Hindlimb muscle (tissue), 1 donor: ENCODE data around the gene TAX1BP3. TPM values are rescaled to one million over a fixed set of nuclear protein-coding genes. Genes with fewer than 3 reads are reported as not detected.
"Not testable (repeated sequence)": the region's sequence is repeated elsewhere in the genome, so short reads cannot be mapped to it uniquely, and the experiment has no call there.

Experiments used
- DNase-seq: peaks from one replicate; pipeline ENCODE4 v3.0.0-alpha.2; 2013
- polyA plus RNA-seq: library from polyadenylated mRNA; unstranded; fragments of 120-200 nt; gene quantifications from one replicate; pipeline ENCODE4 v1.2.1, GENCODE V29; 2013; ENCODE audit not compliant: insufficient read length

TAX1BP3 gene
- 47.5 TPM for polyA plus RNA-seq

- peak; percentile 99 for DNase-seq
These were observed at the start of gene TAX1BP3, which contains the start of gene EMC6 for GRCh38 chr17:3668279-3669084. Gene TAX1BP3, minus strand, starts transcription at chr17:3668578. Its CDS starts 52 bp downstream, at chr17:3668526. Gene EMC6, plus strand, starts transcription at chr17:3668812. Its CDS starts 335 bp downstream, at chr17:3669147.

- DNase-seq = no peak
These were observed 46.9 kb upstream of the TAX1BP3 start for GRCh38 chr17:3715296-3715695.

DNA sequence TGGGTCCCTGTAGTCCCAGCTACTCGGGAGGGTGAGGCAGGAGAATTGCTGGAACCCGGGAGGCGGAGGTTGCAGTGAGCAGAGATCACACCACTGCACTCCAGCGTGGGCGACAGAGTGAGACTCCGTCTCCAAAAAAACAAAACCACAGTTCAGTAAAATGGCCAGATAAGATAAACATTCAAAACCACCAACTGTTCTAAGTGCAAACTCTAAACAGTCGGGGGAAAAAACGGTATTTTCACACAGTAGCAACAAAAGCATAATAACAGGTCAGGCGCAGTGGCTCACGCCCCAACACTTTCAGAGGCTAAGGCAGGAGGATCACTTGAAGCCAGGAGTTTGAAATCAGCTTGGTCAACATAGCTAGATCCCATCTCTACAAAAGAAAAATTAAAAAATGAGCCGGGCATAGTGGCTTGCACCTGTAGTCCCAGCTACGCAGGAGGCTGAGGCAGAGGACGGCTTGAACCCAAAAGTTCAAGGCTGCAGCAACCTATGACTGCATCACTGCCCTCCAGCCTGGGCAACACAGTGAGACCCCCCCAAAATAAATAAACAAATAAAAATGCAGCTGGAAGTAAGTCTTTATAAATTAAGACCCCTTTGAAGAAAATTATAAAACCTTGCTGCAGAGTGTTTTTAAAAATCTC is 44.6 kb upstream of the TAX1BP3 start:
- no peak for DNase-seq

- no peak for DNase-seq
These were observed 42.6 kb upstream of the TAX1BP3 start for GRCh38 chr17:3710951-3711383.

DNA sequence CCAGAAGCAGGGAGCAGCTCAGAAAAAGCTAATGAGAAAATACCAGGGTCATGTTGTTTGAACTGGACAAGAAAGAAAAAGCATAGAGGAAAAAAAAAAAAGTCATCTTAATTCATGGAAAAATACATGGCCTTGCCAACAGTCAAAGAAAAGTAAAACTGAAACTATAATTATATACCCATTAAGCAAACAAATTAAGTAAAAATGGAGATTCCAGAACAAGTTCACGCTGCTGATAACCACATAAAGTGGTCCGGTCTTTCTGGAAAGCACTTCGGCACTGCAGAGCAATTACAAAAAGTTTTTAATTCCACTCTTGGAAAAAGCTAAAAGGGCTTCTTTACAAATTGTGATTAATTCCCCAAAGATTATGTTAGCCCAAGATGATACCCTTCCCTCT is 40.0 kb upstream of the TAX1BP3 start:
- DNase-seq = no peak

DNA sequence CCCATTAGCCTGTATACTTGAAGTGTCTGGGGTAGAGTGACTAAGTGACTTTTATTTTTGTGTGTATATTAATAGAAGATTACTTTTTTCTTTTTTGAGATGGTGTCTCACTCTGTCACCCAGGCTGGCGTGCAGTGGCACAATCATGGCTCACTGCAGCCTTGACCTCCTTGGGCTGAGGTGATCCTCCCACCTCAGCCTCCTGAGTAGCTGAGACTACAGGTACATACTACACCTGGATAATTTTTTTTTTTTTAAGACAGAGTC is 37.3 kb upstream of the TAX1BP3 start:
- not testable (repeated sequence) for DNase-seq

DNA sequence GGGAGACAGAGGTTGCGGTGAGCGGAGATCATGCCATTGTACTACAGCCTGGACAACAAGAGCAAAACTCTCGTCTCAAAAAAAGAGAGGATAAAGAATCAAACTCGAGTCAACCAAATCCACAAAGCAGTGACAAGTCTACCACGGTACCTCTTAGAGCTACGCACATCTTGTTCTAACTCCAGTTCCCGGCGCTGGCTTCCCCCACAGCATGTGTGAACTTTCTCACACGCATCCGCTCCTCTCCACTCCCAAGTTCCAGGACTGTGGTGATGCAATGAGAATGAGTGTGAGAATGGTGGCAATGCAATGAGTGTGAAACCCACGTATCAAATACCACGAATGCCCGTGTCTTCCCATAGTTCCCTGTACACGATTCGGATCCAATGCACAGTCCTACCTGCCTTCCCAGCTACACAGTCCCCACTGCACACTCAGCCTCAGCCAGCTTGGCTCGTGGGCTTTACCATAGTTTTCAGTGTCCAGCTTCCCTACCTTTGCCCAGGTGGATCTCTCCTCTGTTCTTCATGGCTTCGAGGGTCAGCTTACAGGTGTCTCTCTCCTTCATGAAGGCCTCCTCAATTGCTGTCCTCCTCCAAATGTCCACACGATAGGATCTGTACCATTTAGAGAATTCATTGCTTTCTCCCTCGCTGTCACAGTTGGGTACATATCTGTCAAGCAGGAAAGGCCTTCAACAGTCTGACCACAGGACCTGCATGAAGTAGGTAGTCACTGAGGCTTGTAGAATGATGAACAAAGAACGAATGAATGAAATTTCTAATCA is 36.7 kb upstream of the TAX1BP3 start:
- no peak for DNase-seq

DNA sequence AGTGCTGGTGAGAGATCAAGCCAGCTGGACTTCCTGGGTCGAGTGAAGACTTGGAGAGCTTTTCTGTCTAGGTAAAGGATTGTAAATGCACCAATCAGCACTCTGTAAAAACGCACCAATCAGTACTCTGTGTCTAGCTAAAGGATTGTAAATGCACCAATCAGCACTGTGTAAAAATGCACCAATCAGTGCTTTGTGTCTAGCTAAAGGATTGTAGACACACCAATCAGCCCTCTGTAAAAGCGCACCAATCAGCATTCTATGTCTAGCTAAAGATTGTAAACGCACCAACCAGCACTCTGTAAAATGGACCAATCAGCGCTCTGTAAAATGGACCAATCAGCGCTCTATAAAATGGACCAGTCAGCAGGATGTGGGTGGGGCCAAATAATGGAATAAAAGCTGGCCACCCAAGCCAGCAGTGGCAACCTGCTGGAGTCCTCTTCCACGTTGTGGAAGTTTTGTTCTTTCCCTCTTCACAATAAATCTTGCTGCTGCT is 33.7 kb upstream of the TAX1BP3 start:
- not testable (repeated sequence) for DNase-seq

- no peak for DNase-seq
These were observed 31.6 kb upstream of the TAX1BP3 start for GRCh38 chr17:3699951-3700350.

DNA sequence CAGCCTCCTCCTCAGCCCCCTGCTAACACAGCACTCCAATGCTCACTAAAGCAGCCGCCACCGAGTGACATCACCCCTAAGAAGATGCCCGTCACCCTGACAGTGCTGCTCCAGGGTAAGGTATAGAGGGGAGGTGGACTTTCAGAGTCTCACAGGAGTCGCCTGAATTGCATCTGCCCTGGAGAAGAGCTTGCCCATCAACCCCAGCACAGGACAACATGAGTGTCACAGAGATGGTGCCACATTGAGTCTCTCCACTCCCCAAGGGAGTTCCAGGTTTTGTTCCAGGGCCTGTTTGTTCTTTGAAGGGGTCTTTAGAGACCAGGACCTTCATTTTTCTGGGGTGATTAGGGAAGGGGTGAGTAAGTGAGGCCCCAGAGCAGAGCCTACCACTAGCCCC is 29.8 kb upstream of the TAX1BP3 start:
- DNase-seq = no peak

DNA sequence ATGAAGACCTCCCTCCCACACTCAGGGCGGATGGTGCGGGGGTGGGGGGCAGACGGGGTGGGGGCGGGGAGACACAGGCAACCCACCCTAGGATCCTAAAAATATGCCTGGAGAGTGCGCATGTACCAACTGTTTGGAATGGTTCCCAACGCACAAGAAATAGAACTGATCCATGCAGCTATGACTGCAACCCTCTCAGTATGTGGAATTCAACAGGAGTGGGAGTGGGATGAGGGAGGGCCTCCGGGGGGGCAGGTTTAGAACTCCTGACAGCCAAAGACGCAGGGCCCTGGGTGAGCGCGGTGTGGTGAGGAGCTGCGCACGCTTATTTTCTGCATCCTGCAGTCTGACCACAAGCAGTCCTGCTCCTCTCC is 28.7 kb upstream of the TAX1BP3 start:
- no peak for DNase-seq

GRCh38 chr17:3695723-3696411 is 27.5 kb upstream of the TAX1BP3 start, which contains the start of gene P2RX5:
Gene P2RX5, minus strand, starts transcription at chr17:3696155. Its CDS starts 150 bp downstream, at chr17:3696005.
- DNase-seq = no peak

GRCh38 chr17:3695129-3695722 is 26.8 kb upstream of the TAX1BP3 start:
- no peak for DNase-seq

GRCh38 chr17:3693829-3694231 is 25.5 kb upstream of the TAX1BP3 start:
- no peak for DNase-seq

GRCh38 chr17:3693141-3693540 is 24.8 kb upstream of the TAX1BP3 start:
- no peak for DNase-seq

DNA sequence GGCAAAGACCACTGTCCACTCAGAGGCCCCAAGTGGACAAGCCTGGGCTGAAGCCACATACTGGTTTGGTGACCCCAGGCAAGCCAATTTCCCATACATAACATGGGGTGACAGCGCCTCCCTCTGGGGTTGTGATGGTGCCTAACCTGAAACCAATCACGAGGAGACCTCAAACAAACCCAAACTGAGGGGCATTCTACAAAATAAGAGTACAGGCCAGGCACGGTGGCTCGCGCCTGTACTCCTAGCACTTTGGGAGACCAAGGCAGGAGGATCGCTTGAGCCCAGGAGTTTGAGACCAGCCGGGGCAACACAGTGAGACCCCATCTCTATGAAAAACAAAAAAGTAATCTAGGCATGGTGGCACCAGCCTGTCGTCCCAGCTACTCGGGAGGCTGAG is 24.0 kb upstream of the TAX1BP3 start:
- DNase-seq = no peak

DNA sequence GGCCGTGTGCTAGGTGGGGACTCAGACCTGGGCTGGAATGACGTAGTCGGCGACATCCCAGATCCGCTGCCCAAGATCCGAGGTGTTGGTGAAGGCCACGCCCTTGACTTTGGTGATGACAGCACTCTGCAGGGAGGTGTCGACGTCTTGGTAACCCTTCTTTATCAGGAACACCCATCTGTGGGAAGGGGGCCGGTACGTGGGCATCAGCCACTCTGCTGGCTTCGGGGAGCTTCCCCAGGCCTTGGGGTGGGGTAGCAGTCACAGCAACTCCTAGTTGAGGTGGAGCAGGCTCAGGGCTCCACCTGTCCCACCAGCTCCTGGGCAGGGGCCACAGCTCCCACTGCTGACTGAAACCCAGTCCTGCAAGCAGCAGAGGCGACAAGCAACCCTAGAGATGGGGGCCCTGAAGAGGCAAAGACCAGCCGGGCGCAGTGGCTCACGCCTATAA is 23.3 kb upstream of the TAX1BP3 start:
- no peak for DNase-seq

- DNase-seq = no peak
These were observed 21.8 kb upstream of the TAX1BP3 start for GRCh38 chr17:3690094-3690715.

DNA sequence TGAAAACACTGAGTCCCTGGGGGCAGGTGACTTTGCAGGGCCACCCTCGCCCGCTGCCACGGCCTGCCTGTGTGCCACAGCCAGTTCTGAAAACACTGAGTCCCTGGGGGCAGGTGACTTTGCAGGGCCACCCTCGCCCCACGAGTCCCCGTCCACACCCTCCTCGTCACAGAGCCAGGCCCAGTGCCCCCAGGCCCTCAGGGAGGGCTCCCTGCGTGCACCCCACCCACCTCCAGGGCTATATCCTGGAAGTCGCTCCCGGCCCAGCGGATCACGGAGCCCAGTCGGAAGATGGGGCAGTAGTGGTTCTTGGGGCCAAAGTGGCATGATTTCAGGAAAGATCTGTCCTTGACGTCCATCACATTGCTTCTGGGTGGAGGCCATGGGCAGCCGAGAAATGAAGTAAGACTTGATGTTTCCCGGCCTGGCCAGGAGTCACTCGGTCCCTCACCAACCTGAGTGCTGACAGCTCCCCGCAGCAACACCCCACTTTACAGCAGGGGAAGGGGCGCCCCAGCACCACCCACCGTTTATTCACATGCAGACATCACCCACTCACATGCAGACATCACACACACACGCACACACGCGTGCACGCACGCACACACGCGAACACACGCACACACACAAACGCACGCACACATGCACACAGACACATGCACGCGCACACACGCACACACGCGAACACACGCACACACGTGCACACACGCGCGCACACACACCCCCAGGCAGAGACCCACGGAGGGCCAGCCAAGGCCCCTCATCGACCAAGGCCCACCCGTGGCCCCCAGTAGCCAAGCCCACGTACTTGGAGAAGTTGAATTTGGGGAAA is 21.1 kb upstream of the TAX1BP3 start:
- no peak for DNase-seq

- no peak for DNase-seq
These were observed 20.5 kb upstream of the TAX1BP3 start for GRCh38 chr17:3688852-3689261.
